Activated CD8-positive, alpha-beta T cell treated with anti-CD3 and anti-CD28 coated beads for 36 hours (primary cell): ENCODE results near the gene MRPL33. TPM values are rescaled to one million over a fixed set of nuclear protein-coding genes. Genes with fewer than 3 reads are reported as not detected.

Experiments used
- ATAC-seq: fragments of 200-7000 bp; cut with Tn5 transposase; one replicate; pipeline ENCODE4 v1.10.0; 2021; ENCODE audit warnings: mild to moderate bottlenecking, moderate library complexity
- CTCF ChIA-PET: fragments of 350-600 bp; sonication (Branson Sonifier 250); formaldehyde crosslinking; loops from one replicate; lab custom pipeline; 2021; ENCODE audit warnings: antibody characterized with exemption; lab: Charles Lee
- POLR2A ChIA-PET: fragments of 350-600 bp; sonication (Branson Sonifier 250); formaldehyde crosslinking; loops from one replicate; lab custom pipeline; 2021; ENCODE audit warnings: antibody characterized with exemption; lab: Charles Lee
- DNase-seq: peaks from one replicate; pipeline ENCODE4 v3.0.0-alpha.2; 2020
- H3K27ac Mint-ChIP-seq: one replicate; pipeline ENCODE4 v1.8.0; 2021; ENCODE audit warnings: mild to moderate bottlenecking, mixed read lengths
- H3K27me3 Mint-ChIP-seq: one replicate; pipeline ENCODE4 v1.8.0; 2021; ENCODE audit warnings: mixed read lengths
- H3K36me3 Mint-ChIP-seq: one replicate; pipeline ENCODE4 v1.8.0; 2021; ENCODE audit warnings: low read depth, mixed read lengths
- H3K4me1 Mint-ChIP-seq: one replicate; pipeline ENCODE4 v1.8.0; 2021; ENCODE audit warnings: low read depth, mixed read lengths
- H3K4me3 Mint-ChIP-seq: one replicate; pipeline ENCODE4 v1.8.0; 2021; ENCODE audit warnings: mild to moderate bottlenecking, moderate library complexity, mixed read lengths
- H3K9me3 Mint-ChIP-seq: one replicate; pipeline ENCODE4 v1.8.0; 2021; ENCODE audit warnings: mixed read lengths
- intact Hi-C: fragments of 100-400 bp; cut with micrococcal nuclease; formaldehyde crosslinking; loops from one replicate; pipeline ENCODE4 v1.10.0; 2022
- total RNA-seq, 2 experiments: library from RNA; stranded (reverse); gene quantifications; one replicate each; pipeline ENCODE4 v1.2.3, GENCODE V29; 2021
- TF ChIP-seq, protein P1 (sequence below): fragments of 200-600 bp; IDR thresholded peaks from one replicate; pipeline ENCODE4 v1.8.0; 2022; ENCODE audit warnings: antibody characterized with exemption, mild to moderate bottlenecking

The MRPL33 gene
- total RNA-seq, 2 experiments from 2014 or later, result 54.6 to 59.2 TPM

DNA sequence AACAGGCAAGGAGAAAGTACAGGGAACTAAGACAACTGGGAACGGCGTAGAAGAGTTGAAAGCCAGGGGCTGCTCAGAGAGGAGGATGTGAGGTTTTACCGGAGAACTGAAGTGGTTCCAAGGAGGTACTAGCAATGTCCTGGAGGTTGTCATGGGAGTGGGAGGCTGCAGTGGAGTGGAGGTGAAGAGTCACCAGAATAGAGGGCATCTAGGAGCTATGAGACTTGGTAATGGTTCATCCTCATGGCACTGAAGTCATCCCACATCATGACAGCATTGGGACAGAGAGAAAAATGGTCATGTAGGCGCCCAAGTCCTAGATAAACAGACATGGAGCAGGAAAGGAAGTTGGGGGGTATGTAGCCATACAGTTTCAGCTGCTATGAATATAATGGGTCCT is 26.3 kb downstream of the MRPL33 start:
- no peak overlapping the region for H3K4me3 Mint-ChIP-seq
- POLR2A ChIA-PET, result interaction anchor here (0.5 to 1.1 kb wide), 3 partner anchors 19 to 274 kb away, joined by 3 read pairs; no protein-coding TSS in a partner anchor
- intact Hi-C loops, result no loop called here
- TF ChIP-seq, protein P1, sequence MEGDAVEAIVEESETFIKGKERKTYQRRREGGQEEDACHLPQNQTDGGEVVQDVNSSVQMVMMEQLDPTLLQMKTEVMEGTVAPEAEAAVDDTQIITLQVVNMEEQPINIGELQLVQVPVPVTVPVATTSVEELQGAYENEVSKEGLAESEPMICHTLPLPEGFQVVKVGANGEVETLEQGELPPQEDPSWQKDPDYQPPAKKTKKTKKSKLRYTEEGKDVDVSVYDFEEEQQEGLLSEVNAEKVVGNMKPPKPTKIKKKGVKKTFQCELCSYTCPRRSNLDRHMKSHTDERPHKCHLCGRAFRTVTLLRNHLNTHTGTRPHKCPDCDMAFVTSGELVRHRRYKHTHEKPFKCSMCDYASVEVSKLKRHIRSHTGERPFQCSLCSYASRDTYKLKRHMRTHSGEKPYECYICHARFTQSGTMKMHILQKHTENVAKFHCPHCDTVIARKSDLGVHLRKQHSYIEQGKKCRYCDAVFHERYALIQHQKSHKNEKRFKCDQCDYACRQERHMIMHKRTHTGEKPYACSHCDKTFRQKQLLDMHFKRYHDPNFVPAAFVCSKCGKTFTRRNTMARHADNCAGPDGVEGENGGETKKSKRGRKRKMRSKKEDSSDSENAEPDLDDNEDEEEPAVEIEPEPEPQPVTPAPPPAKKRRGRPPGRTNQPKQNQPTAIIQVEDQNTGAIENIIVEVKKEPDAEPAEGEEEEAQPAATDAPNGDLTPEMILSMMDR, result no peak
- ATAC-seq (no peak), DNase-seq (no peak)
- no peaks in the 10 kb centered on the region for H3K9me3 Mint-ChIP-seq
- H3K4me1 Mint-ChIP-seq, result no peaks in the 10 kb centered on the region
- H3K27me3 Mint-ChIP-seq, result no peaks in the 10 kb centered on the region
- H3K27ac Mint-ChIP-seq, result no peak overlapping the region
- no peaks in the 10 kb centered on the region for H3K36me3 Mint-ChIP-seq
- CTCF ChIA-PET, result no interaction called here

GRCh38 chr2:27798486-27798885 is 27.0 kb downstream of the MRPL33 start:
- H3K9me3 Mint-ChIP-seq, result no peaks in the 10 kb centered on the region
- ChIA-PET POLR2A (interaction anchor here (0.5 to 1.2 kb wide), 4 partner anchors 13 to 274 kb away, joined by 3 read pairs; no protein-coding TSS in a partner anchor), CTCF (no interaction called here)
- no peaks in the 10 kb centered on the region for H3K4me1 Mint-ChIP-seq
- ATAC-seq (no peak), DNase-seq (no peak)
- no peaks in the 10 kb centered on the region for H3K36me3 Mint-ChIP-seq
- H3K27me3 Mint-ChIP-seq, result no peaks in the 10 kb centered on the region
- TF ChIP-seq, protein P1, result no peak
- H3K27ac Mint-ChIP-seq, result no peak overlapping the region
- intact Hi-C loops, result no loop called here
- H3K4me3 Mint-ChIP-seq, result no peak overlapping the region

DNA sequence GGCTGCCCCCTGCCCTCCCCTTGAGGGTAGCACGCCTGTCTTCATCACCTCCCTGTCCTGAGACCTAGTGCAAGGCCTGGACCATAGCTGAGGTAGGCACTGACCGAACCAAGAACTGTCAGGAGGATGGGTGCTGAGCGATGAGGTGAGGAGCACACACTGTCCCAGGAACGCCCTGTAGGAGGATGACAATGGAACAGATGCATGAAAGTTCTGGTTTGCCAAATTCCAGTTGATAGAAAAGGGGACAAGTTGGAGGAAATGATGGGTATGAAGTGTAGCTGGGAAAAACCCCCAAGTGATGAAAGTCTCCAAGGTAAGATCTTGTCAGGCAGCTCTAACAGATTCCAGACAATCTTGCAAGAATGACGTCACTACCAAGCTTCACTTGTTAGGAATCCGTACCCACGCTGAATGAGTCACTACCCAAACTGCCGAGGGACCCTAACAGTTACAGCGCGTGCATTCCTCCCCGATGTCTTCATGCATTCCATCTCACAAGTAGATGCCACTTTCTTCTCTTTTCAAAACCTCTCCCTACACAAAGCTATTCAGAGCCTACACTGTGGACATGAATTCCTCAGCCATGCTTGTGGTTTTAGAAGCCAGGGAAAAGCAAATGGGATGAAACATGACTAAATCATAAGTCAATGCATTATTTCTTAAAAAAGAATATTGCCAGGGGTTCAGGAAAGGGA is 27.6 kb downstream of the MRPL33 start:
- no peak for DNase-seq
- H3K27me3 Mint-ChIP-seq, result no peaks in the 10 kb centered on the region
- no peak overlapping the region for H3K27ac Mint-ChIP-seq
- H3K9me3 Mint-ChIP-seq, result no peaks in the 10 kb centered on the region
- CTCF ChIA-PET, result interaction anchor here (1.0 kb wide), 1 partner anchor 40 kb away, joined by 3 read pairs; no protein-coding TSS in a partner anchor
- ATAC-seq, result no peak
- H3K4me1 Mint-ChIP-seq, result no peaks in the 10 kb centered on the region
- POLR2A ChIA-PET, result interaction anchor here (0.7 to 1.2 kb wide), 3 partner anchors 12 to 275 kb away, joined by 3 read pairs; no protein-coding TSS in a partner anchor
- TF ChIP-seq, protein P1, result no peak
- intact Hi-C loops, result no loop called here
- H3K4me3 Mint-ChIP-seq, result no peak overlapping the region
- H3K36me3 Mint-ChIP-seq, result no peaks in the 10 kb centered on the region

DNA sequence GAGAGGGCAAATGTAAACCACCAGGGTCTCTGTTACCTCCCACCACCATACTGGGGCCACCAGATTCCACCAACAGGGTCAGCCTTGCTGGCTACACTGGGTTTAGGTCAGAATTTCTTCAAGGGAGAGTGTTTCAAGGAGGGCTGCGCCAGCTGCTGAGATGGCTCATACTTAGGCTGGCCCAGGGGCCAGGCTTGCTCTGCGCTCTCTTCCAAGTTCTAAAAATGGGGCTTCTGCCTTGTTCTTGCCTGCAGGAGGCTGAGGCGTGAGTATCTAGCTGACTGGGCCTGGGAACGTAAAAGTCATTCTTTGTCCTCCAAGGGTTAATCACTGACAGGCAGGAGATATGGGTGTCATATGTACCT is 28.1 kb downstream of the MRPL33 start:
- Mint-ChIP-seq H3K9me3 (no peaks in the 10 kb centered on the region), H3K27ac (no peak overlapping the region), H3K27me3 (no peaks in the 10 kb centered on the region), H3K4me3 (no peak overlapping the region), H3K4me1 (no peaks in the 10 kb centered on the region), H3K36me3 (no peaks in the 10 kb centered on the region)
- POLR2A ChIA-PET, result interaction anchor here (1.2 kb wide), 1 partner anchor 11 kb away, joined by 3 read pairs; no protein-coding TSS in a partner anchor
- no peak for ATAC-seq
- intact Hi-C loops, result no loop called here
- no peak for DNase-seq
- CTCF ChIA-PET, result interaction anchor here (1.0 kb wide), 1 partner anchor 41 kb away, joined by 3 read pairs; no protein-coding TSS in a partner anchor
- TF ChIP-seq, protein P1, result no peak

GRCh38 chr2:27800856-27801255 is 29.3 kb downstream of the MRPL33 start:
- TF ChIP-seq, protein P1, result no peak
- H3K36me3 Mint-ChIP-seq, result no peaks in the 10 kb centered on the region
- H3K4me3 Mint-ChIP-seq, result no peak overlapping the region
- H3K4me1 Mint-ChIP-seq, result no peaks in the 10 kb centered on the region
- H3K9me3 Mint-ChIP-seq, result no peaks in the 10 kb centered on the region
- DNase-seq (no peak), ATAC-seq (no peak)
- POLR2A ChIA-PET, result no interaction called here
- intact Hi-C loops, result no loop called here
- no peak overlapping the region for H3K27ac Mint-ChIP-seq
- CTCF ChIA-PET, result no interaction called here
- no peaks in the 10 kb centered on the region for H3K27me3 Mint-ChIP-seq
